GM21529 (cell line): ENCODE data around the gene KCNK15.
"Not testable (repeated sequence)": the region's sequence is repeated elsewhere in the genome, so short reads cannot be mapped to it uniquely, and the experiment has no call there.

ENCODE experiments used
- ATAC-seq: cut with Tn5 transposase; IDR thresholded peaks from one replicate; pipeline ENCODE4 v1.9.1; 2021; ENCODE audit not compliant: unreplicated experiment

KCNK15 gene

GRCh38 chr20:44745598-44746366, at the start of gene KCNK15:
KCNK15 (plus strand) TSS chr20:44745865; CDS start chr20:44745911, 46 bp downstream.
- ATAC-seq = no peak

DNA sequence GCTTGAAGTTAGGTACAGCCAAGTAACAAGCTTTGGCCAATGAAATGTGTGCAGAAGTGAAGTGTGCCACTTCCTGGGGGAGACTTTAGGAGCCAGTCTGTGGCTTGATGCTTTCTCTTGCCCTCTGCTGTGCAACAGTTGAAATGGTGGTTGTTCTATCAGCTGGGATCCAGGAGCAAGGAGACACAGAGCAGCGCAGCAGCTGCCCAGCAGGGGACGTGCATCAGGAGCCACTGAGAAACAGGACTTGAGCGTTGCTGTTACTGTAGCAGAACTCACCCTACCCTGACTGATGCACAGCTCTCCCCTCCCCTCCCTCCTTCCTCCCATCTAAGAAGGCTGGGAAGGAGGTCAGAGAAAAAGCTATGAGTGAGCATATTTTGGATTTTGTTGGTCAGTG, 49.4 kb upstream of the KCNK15 start:
- no peak for ATAC-seq

DNA sequence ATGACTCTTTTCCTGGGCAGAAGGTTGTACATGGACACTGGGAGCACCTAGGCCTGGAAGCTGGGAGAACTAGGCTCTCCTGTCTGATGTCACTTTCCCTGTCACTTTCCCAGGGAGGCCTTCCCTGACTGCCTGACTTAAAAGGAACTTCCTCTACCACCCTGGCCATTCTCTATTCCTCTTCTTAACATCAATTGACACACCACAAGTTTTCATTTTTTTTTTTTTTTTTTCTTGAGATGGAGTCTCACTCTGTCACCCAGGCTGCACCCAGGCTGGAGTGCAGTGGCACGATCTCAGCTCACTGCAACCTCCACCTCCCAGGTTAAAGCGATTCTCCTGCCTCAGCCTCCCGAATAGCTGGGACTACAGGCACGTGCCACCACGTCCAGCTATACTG, 48.6 kb upstream of the KCNK15 start:
- not testable (repeated sequence) for ATAC-seq

DNA sequence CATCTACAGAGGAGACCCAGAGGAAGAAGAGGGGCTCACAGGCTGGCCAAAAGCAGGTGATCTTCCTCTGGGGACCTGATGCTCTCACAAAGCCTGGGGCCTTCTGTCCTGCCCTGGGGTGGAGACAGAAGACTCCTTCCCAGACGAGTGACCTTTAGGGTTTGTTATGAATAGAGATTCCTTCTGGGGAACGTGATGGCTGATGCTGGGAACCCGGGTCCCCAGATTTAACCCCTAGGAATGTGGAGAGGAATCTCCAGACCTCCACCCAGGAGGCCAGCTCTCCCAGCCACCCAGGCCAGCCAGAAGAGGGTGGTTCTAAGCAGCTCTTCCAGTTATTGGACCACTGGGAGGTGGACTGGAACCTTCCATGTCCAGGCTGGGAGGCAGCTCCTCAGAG, 47.3 kb upstream of the KCNK15 start:
- ATAC-seq = no peak

DNA sequence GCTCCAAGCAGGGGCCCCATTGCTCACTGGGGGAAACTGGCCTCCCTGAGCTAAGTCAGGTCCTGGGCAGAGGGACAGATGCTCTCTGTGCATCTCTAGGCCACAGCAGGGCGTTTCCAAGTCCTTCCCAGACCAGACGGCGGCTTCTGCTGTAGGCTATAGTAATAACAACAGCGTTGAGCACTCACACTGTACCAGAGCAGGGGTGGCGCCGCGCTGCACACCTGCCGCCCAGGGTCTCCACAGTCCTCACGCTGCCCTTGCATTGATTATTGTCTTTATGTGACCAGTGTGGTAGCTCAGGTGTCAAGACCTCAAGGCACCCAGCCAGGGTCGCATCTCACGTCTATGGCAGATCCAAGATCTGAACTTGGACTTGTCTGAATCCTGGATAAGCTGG, 45.4 kb upstream of the KCNK15 start:
- ATAC-seq = no peak

- no peak for ATAC-seq
Observed at GRCh38 chr20:44701118-44701857, 44.4 kb upstream of the KCNK15 start.

DNA sequence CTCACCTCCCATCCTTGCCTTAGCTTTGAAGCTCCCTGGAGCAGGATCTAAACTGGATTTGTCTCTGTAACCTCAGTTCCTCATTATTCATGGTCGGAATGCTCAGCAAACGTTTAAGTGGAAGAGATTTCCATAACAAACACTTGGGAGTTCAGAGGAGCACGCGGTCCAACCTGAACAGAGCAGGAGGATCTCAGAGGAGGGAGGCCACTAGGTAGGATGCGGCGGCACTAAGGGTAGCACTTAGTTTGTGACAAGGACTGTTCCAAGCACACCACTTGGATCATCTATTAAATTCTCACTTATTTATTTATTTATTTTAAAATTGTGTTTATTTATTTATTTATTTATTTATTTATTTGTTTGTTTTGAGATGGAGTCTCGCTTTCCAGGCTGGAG, 43.8 kb upstream of the KCNK15 start:
- ATAC-seq = no peak

DNA sequence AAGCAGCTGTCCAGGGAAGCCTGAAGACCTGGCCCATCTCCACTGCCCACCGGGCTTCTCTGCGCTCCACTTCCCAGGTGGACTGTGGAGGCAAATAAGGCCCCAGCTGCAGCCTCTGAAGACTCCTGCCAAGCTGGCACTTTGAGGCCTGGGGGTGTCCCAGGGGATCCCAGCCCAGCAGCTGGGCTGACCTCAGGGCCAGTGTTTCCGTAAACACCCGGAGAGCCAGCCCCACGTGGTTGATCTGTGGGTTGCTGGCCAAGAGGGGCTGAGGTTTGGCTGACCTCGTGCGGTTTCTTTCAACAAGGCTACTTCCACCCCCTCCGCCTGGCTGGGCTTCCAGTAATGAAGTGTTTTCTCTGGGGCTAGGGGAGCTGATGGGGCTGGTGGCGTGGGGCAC, 42.9 kb upstream of the KCNK15 start:
- no peak for ATAC-seq

DNA sequence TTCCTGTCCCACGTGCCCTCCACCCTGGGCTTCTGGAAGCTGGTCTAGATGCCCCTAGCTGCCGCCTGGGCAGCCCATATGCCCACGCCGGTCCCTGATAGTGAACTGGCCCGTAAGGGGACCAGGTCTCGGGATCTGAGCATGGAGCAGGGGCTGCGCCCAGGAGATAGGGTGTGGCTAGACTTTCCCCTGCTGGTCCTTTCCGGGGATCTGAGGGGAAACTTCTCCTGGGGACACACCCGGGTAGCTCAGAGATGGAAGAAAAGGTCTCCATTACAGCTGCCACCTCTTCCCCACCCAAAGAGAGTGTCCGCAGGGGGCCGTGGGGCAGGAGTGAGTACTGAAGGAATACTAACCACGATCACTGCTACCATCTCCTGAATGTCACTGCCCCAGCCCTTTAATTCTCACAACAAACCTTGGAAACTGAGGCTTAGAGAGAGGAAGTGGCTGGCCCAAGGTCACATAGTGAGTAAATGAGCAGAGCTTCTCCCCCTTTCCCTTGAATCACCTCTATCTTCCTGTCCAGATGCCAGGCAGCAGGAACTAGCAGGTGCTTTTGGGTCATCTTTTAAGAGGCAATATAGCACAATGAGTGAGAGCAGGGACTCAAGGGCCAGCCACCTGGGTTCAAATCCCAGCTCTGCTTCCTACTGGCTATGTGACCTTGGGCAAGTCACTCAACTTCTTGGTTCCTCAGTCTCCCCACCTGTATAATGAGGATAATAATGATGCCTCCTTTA, 42.3 kb upstream of the KCNK15 start:
- ATAC-seq = no peak

DNA sequence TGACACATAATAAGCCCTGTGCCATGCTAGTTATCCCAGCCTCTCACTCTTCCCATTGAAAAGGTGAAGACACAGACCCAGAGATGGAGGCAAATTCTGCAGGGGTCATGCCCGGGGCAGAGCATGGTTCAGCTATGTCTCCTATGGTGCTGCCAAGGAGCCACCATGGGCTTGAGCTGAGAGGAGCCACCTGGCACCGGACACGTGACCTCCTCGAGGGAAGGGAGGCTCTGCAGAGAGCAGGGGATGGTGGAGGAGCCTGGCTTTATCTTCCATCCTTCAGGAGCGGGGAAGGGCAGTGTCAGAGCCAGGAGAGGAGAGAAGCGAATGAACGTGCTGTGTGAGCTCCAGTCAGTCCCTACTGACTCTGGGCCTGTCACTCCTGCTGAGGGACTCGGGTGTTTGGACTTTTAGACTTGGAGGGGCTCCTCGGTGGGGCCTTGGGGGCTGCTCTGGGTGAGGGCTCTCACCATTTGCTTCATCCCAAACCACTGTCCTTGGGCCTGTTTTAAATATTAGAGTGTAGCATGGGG, 41.6 kb upstream of the KCNK15 start:
- no peak for ATAC-seq

GRCh38 chr20:44704551-44704971, 41.1 kb upstream of the KCNK15 start:
- no peak for ATAC-seq

GRCh38 chr20:44705364-44706094, 40.1 kb upstream of the KCNK15 start:
- ATAC-seq = no peak

GRCh38 chr20:44706301-44707017, 39.2 kb upstream of the KCNK15 start:
- no peak for ATAC-seq

GRCh38 chr20:44707018-44707579, 38.6 kb upstream of the KCNK15 start:
- ATAC-seq = no peak

GRCh38 chr20:44709380-44709779, 36.3 kb upstream of the KCNK15 start:
- no peak for ATAC-seq

GRCh38 chr20:44709797-44710196, 35.9 kb upstream of the KCNK15 start:
- ATAC-seq = no peak

- no peak for ATAC-seq
Observed at GRCh38 chr20:44711237-44711636, 34.4 kb upstream of the KCNK15 start.

DNA sequence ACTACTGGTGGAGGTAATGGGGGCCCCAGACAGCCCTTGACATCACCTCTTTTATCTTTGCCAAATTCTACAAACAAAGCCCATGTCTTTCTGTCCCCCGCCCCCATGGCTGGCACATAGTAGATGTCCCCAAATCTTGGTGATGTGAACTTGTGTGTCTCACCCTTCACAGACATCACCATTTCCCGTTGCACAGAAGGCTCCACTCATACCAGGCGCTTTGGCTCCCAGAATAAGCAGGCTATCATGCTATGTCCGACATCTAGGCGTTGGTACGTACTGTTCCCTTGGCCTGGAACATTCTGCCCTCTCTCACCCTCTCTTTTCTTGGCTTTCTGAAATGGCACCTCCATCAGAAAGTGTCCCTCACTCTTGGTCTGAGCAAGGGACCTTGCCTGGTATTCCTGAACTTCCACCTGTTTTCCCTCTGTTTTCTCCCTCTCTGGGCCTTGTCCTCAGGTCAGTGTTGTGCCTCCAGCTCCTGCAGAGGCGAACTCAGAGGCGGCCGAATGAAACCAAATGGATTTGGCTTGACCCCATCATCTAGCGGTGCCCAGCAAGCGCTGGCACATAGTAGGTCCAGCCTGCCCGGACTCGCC, 31.5 kb upstream of the KCNK15 start:
- no peak for ATAC-seq

- no peak for ATAC-seq
Observed at GRCh38 chr20:44714701-44715498, 30.8 kb upstream of the KCNK15 start, which contains the start of gene CCN5. CCN5 (plus strand) TSS chr20:44715369; CDS start chr20:44715391, 22 bp downstream.
